Urinary bladder (tissue), 4 donors: Measurements from ENCODE around the gene DSCAM. TPM values are rescaled to one million over a fixed set of nuclear protein-coding genes. Genes with fewer than 3 reads are reported as not detected.

Source experiments
- DNase-seq: peaks from one replicate; pipeline ENCODE4 v3.0.0-alpha.2; 2015; ENCODE audit errors: extremely low spot score
- H3K27ac ChIP-seq: one replicate; pipeline ENCODE4 v1.5.1; 2013; ENCODE audit warnings: low read depth, mild to moderate bottlenecking, moderate library complexity
- H3K36me3 ChIP-seq: one replicate; pipeline ENCODE4 v1.6.1; 2013; ENCODE audit warnings: mild to moderate bottlenecking, moderate library complexity; ENCODE audit not compliant: insufficient read depth
- H3K4me1 ChIP-seq: one replicate; pipeline ENCODE4 v1.6.1; 2013; ENCODE audit warnings: mild to moderate bottlenecking, moderate library complexity; ENCODE audit not compliant: insufficient read depth
- H3K4me3 ChIP-seq: one replicate; pipeline ENCODE4 v1.5.1; 2013; ENCODE audit warnings: low read depth, low read length
- WGBS: extraction: QIAGEN DNeasy Blood & Tissue Kit; methylation state at CpG from one replicate; pipeline ENCODE4 v1.1.7; 2013; 5-methylcytosine and 5-hydroxymethylcytosine counted together
- polyA plus RNA-seq: library from polyadenylated mRNA; stranded (reverse); fragments of 200-250 nt; gene quantifications from one replicate; pipeline ENCODE4 v1.2.3, GENCODE V29; 2013
- total RNA-seq: library from RNA; depleted of rRNA; stranded (reverse); fragments of >200 nt; gene quantifications from one replicate; pipeline ENCODE4 v1.2.3, GENCODE V29; 2014
- donor health status: healthy with polysubstance abuse.
- donor health status: healthy.

DSCAM gene
- total and polyA plus RNA-seq, 2 donors, result 0.03 to 0.21 TPM

DNA sequence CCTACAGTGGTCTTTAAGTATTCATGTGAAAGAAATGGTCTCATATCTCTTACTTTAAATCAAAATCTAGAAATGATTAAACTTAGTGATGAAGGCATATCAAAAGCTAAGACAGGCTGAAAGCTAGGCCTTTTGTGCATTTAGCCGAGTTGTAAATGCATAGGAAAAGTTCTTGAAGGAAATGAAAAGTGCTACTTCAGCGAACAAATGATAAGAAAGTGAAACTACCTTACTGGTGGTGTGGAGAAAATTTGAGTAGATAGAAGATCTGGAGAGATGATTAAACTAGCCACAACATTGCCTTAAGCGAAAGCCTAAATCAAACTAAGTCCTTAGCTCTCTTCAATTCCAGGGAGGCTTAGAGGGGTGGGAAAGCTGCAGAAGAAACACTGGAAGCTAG, 147.6 kb downstream of the DSCAM start:
- H3K36me3 ChIP-seq, result no peaks in the 10 kb centered on the region
- no peak overlapping the region for H3K4me3 ChIP-seq
- no peak overlapping the region for H3K27ac ChIP-seq
- WGBS, result 85% methylated on average over 3 of the region's 3 CpGs
- H3K4me1 ChIP-seq, result no peaks in the 10 kb centered on the region
- DNase-seq, result no peak

DNA sequence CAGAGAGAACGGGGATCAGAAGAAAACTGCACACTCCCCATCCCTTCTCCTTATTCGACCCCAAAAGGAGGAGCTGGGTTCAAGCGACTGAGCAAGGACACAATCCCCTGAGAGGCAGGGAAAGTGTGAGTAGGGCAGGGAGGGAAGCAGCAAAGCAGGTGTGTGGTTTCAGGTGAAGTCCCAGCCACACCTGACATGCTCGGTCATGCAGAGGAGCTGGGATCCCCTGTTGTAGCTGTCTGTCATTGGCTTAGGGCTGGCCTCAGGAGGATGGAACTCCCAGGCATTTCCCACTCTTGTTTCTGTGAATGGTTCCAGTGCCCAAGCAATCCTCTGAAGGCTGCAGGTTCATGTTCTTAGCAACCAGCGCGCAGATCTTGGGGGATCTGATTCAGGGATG, 150.7 kb downstream of the DSCAM start:
- no peaks in the 10 kb centered on the region for H3K36me3 ChIP-seq
- no peak overlapping the region for H3K27ac ChIP-seq
- no peak for DNase-seq
- no peak overlapping the region for H3K4me3 ChIP-seq
- 86% methylated on average over 6 of the region's 6 CpGs for WGBS
- no peaks in the 10 kb centered on the region for H3K4me1 ChIP-seq

DNA sequence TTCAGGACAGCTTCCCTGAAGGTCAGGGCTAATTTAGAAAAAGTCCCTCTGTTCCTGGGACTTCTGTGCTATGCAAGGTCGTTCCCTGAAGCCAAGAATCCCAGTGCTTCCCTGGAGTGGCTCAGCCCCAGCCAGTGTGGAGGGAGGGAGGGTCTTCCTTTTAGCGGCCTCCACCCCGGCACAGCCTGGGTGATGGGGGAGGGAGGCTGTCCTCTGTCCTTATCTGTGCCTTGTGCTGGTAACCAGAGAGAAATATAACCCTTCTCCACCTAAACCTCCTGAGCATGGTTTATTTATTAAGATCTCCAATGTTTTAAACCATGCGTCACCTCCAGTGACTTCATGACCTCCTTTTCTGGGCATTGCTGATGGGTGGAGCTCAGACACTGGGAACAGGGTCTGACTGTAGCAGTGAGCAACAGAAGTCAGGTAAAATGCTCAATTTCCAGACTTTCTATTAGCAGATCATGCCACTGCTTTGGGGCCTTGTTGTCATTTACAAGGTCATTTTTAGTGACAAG, 157.1 kb downstream of the DSCAM start:
- DNase-seq, result no peak

GRCh38 chr21:40689217-40689616, 157.7 kb downstream of the DSCAM start:
- Histone ChIP-seq H3K36me3 (no peaks in the 10 kb centered on the region), H3K4me3 (no peak overlapping the region), H3K4me1 (no peaks in the 10 kb centered on the region), H3K27ac (no peak overlapping the region)
- WGBS, result 90% methylated on average over 4 of the region's 4 CpGs
- no peak for DNase-seq

More for the DNA sequence above, 157.1 kb downstream of the DSCAM start:
- H3K4me1 ChIP-seq, result no peaks in the 10 kb centered on the region
- H3K27ac ChIP-seq, result no peak overlapping the region
- H3K4me3 ChIP-seq, result no peak overlapping the region
- no peaks in the 10 kb centered on the region for H3K36me3 ChIP-seq
- 24% methylated on average over 4 of the region's 4 CpGs for WGBS

DNA sequence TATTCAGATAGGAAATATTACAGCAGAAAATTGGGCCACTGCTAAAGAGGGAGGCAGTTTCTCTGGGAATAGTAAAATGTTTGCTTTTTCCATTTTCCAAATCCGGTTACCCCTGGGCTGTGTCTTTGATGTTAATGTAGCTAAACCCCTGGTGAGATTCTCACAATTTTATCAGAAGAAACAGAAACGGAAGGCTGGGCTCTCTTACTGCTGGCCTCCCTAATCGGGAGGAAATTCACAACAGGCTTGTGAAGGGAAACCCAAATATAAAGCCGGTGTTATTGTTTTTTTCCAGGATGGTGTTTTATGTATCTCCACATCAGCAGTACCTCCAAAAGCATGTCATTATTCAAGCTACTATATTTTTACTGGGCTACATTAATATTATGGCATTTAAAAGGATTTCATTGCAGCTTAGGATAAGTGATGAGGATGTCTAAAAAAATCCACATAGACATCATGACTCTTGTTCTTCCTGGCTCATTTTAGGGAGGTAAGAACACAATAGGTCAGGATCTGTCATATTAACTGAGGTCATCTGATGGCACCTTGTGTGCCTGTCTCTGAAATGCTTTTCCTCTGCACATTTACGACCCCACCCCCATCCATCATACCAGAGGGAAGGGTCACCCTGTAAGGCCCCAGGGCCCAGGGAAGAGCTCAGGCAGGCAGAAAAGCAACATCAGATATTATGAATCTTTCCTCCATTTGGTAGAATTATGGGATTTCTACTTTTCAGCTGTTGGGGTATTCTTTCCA, 158.7 kb downstream of the DSCAM start:
- H3K4me3 ChIP-seq, result no peak overlapping the region
- H3K4me1 ChIP-seq, result no peaks in the 10 kb centered on the region
- DNase-seq, result no peak
- H3K36me3 ChIP-seq, result no peaks in the 10 kb centered on the region
- H3K27ac ChIP-seq, result no peak overlapping the region
- WGBS, result 60% methylated on average over 5 of the region's 5 CpGs

- Histone ChIP-seq H3K4me1 (no peaks in the 10 kb centered on the region), H3K27ac (no peak overlapping the region), H3K4me3 (no peak overlapping the region), H3K36me3 (no peaks in the 10 kb centered on the region)
- 77% methylated on average over 4 of the region's 4 CpGs for WGBS
- DNase-seq, result no peak
Observed at GRCh38 chr21:40687625-40688024, 159.3 kb downstream of the DSCAM start.

DNA sequence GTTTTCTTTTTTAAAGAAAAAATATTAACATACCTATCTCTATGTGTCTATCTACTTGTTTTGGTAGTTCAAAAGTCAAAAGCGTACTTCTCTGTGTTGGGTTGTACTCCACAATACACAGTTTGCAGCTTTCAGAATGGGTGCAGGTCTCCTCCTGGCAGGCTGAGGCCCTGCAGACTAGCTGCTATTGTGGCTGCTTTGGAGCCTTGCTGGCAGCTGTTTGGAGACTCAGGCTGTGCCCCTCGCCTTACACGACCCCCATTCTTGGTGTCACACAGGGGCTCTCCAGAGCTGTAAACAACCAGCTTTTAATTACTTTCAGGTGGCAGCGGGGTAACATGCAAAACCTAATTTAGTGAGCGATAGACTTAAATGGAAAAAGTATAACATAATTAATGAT, 160.4 kb downstream of the DSCAM start:
- whole genome bisulfite sequencing, result 77% methylated on average over 5 of the region's 5 CpGs
- no peak overlapping the region for H3K4me3 ChIP-seq
- DNase-seq, result no peak
- no peaks in the 10 kb centered on the region for H3K4me1 ChIP-seq
- no peaks in the 10 kb centered on the region for H3K36me3 ChIP-seq
- no peak overlapping the region for H3K27ac ChIP-seq

DNA sequence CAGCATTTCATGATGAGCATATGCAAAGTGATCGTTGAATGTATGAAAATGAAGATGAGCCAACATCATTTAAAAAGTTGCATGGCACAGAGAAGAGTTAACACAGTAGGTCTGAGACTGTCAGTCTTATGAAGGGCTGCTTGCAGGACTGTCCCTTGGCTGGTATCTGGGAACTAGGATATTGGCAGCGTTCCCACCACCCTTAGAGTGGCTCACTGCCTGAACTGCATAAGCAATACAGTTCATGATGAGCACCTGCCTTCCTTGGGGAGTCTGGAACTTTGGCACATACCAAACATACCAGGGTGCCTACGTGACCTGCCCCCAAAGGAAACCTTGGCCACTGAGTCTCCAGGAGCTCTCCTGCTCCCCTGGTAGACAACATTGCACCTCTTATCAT, 161.8 kb downstream of the DSCAM start:
- Histone ChIP-seq H3K4me1 (no peaks in the 10 kb centered on the region), H3K27ac (no peak overlapping the region), H3K36me3 (no peaks in the 10 kb centered on the region), H3K4me3 (no peak overlapping the region)
- no peak for DNase-seq
- WGBS, result 83% methylated on average over 3 of the region's 3 CpGs

DNA sequence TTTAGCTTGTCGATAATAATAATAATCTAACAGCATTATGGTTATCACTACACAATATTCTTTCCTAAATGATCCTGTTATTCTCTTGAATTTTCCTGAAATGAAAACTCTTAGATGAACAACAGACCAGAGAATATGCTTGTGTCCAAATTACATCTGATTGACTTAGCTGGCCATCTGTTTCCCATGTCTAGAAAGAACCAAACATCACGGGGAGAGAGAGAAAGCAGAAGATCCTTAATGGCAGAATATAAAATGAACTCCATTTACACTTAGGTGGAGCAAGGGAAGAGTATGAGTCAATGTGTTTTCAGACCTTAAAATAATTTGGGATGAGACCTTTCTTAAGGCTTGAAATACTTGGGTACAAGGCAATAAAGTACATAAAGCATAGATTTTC, 162.2 kb downstream of the DSCAM start:
- Histone ChIP-seq H3K4me1 (no peaks in the 10 kb centered on the region), H3K4me3 (no peak overlapping the region), H3K36me3 (no peaks in the 10 kb centered on the region), H3K27ac (no peak overlapping the region)
- no peak for DNase-seq
- 90% methylated on average over 2 of the region's 2 CpGs for WGBS

DNA sequence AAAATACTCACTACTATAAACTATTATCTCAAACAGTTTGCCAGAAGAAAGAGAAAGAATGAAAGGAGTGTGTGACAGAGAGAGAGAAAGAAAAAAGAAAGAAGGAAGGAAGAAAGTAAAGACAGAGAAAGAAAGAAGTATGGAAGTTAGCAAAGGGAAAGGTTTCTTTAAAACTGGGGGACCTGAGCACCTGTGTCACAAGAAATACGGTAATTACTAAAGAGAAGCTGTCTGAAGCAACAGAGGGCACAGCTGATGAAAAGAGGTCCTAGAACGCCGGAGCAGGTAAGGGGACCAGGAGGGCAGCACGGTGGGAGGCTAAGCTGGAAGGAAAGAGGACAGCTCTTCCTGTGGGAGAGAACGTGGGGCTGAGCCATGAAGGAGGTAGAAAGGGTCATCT, 163.6 kb downstream of the DSCAM start:
- no peaks in the 10 kb centered on the region for H3K36me3 ChIP-seq
- H3K4me3 ChIP-seq, result no peak overlapping the region
- H3K4me1 ChIP-seq, result no peaks in the 10 kb centered on the region
- H3K27ac ChIP-seq, result no peak overlapping the region
- WGBS, result 74% methylated on average over 5 of the region's 5 CpGs
- DNase-seq, result no peak

DNA sequence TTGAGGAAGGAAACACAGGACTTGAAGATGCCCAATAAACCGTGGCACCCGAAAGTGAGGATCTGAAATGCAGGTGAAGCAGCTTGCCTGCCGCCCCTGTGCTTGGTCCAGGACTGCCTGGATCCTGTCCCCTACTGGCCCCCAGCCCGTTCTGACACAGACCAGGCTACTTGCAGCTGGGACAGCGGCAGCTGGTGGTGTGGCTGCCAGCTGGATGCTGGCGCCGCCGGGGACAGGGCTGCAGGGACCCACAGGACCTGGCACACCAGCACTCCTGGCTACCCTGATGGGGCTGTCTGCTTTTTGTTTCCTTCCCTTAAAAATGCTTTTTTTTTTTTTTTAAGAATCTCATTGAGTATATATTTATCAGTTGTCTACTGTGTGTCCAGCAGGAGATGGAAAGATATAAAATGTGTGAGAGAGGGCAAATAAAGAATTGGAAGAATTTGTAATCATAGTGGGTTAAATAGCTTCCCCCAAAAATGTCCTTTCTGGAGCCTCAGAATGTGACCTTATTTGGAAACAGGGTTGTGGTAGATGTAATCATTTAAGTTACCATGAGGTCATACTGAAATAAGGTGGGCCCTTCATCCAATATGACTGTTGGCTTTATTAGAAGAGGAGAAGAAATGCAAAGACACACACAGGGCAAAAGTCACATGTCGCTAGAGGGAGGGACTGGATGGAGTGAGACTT, 165.6 kb downstream of the DSCAM start:
- Histone ChIP-seq H3K4me1 (no peaks in the 10 kb centered on the region), H3K27ac (no peak overlapping the region), H3K4me3 (no peak overlapping the region), H3K36me3 (no peaks in the 10 kb centered on the region)
- no peak for DNase-seq
- 72% methylated on average over 9 of the region's 9 CpGs for WGBS

- no peak overlapping the region for H3K4me3 ChIP-seq
- no peak overlapping the region for H3K27ac ChIP-seq
- H3K36me3 ChIP-seq, result no peaks in the 10 kb centered on the region
- H3K4me1 ChIP-seq, result no peaks in the 10 kb centered on the region
- 64% methylated on average over 1 of the region's 1 CpG for WGBS
- DNase-seq, result no peak
Observed at GRCh38 chr21:40680311-40680710, 166.6 kb downstream of the DSCAM start.

DNA sequence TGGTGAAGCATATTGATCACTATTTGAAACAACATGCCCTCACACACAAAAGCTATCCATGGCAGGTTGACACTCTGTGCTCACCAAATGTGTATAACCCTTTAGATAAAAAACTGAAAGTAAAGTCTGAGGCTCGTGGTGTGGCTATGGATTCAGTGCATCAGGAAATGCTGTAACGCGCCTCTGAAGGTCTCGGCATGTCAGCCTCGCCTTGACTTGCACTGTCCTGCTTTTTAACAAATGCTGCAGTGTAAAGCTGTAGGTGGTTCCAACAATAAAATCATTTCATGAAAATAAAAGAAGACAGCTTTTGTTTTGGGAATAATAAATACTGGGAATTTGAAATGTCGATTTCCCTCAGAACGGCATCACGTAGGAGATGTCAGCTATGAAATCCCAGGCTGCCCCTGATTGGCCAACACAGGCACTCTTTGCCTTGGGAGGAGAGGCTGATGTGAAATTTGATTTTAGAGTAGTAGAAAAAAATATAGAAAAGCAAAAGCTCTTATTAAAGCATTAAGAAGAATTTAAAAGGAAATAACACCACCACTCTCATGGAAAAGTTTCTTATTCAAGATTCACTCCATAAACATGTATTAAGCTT, 168.2 kb downstream of the DSCAM start:
- Histone ChIP-seq H3K36me3 (no peaks in the 10 kb centered on the region), H3K4me1 (no peaks in the 10 kb centered on the region), H3K4me3 (no peak overlapping the region), H3K27ac (no peak overlapping the region)
- DNase-seq, result no peak
- 69% methylated on average over 8 of the region's 8 CpGs for WGBS

GRCh38 chr21:40675017-40675416, 171.9 kb downstream of the DSCAM start:
- Histone ChIP-seq H3K4me3 (no peak overlapping the region), H3K27ac (no peak overlapping the region), H3K4me1 (no peaks in the 10 kb centered on the region), H3K36me3 (no peaks in the 10 kb centered on the region)
- no peak for DNase-seq
- WGBS, result 56% methylated on average over 8 of the region's 8 CpGs
